Nephron (organoid): Measurements from ENCODE around the gene LATS2.

Experiments used
- H3K27ac Mint-ChIP-seq, 3 experiments: 2 replicates each; pipeline ENCODE4 v1.8.0; 2020; ENCODE audit warnings: mixed read lengths in 3 of 3, mild to moderate bottlenecking in 2 of 3, moderate library complexity in 1 of 3
- H3K27me3 Mint-ChIP-seq: 2 replicates; pipeline ENCODE4 v1.8.0; 2021; ENCODE audit warnings: low read depth, mild to moderate bottlenecking, moderate library complexity, mixed read lengths
- H3K36me3 Mint-ChIP-seq: 2 replicates; pipeline ENCODE4 v1.8.0; 2020; ENCODE audit warnings: low read depth, mixed read lengths
- H3K4me1 Mint-ChIP-seq: 2 replicates; pipeline ENCODE4 v1.8.0; 2020; ENCODE audit warnings: mixed read lengths
- H3K4me3 Mint-ChIP-seq, 3 experiments: 2 replicates each; pipeline ENCODE4 v1.8.0; 2020; ENCODE audit warnings: mild to moderate bottlenecking in 3 of 3, mixed read lengths in 3 of 3, moderate library complexity in 2 of 3
- H3K9me3 Mint-ChIP-seq: 2 replicates; pipeline ENCODE4 v1.8.0; 2020; ENCODE audit warnings: mixed read lengths
- TF ChIP-seq, protein P1 (sequence below), 3 experiments: fragments of 200-600 bp; sonication (generic); IDR thresholded peaks; one replicate each; pipeline ENCODE4 v1.5.0; 2021; ENCODE audit warnings: antibody characterized with exemption in 3 of 3; ENCODE audit not compliant: unreplicated experiment in 3 of 3

The LATS2 gene

DNA sequence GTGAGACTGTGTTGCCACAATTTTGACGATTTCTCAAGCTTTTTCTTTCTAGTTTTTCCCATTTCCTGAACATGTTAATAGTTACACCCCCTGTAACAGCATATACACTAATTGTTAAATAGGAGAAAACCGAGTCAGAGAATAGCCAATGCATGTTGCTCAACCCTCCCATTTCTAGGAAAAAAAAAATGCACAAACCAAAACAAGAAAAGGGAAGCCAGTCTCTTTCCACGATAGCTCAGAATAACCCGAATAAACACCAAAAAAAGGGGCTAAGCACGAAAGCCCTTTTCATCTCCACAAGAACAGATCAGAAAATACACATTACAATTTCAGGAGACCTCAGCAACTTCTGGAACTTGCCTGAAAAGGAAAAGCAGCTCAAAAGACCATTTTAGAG is 16.3 kb downstream of the LATS2 start:
- TF ChIP-seq, protein P1, sequence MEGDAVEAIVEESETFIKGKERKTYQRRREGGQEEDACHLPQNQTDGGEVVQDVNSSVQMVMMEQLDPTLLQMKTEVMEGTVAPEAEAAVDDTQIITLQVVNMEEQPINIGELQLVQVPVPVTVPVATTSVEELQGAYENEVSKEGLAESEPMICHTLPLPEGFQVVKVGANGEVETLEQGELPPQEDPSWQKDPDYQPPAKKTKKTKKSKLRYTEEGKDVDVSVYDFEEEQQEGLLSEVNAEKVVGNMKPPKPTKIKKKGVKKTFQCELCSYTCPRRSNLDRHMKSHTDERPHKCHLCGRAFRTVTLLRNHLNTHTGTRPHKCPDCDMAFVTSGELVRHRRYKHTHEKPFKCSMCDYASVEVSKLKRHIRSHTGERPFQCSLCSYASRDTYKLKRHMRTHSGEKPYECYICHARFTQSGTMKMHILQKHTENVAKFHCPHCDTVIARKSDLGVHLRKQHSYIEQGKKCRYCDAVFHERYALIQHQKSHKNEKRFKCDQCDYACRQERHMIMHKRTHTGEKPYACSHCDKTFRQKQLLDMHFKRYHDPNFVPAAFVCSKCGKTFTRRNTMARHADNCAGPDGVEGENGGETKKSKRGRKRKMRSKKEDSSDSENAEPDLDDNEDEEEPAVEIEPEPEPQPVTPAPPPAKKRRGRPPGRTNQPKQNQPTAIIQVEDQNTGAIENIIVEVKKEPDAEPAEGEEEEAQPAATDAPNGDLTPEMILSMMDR (IDR thresholded peaks at IDR 0.05; ENCODE audit: unreplicated experiment in 3 of 3), result no peak
- H3K9me3 Mint-ChIP-seq, result no peaks in the 10 kb centered on the region
- no peaks in the 10 kb centered on the region for H3K27me3 Mint-ChIP-seq
- peaks cover 22% of the 10 kb centered on the region for H3K36me3 Mint-ChIP-seq
- no peak overlapping the region for H3K4me3 Mint-ChIP-seq
- peaks cover 35% of the 10 kb centered on the region for H3K4me1 Mint-ChIP-seq
- H3K27ac Mint-ChIP-seq, result peak overlapping the region in 1 of 3 experiments; percentile 28

DNA sequence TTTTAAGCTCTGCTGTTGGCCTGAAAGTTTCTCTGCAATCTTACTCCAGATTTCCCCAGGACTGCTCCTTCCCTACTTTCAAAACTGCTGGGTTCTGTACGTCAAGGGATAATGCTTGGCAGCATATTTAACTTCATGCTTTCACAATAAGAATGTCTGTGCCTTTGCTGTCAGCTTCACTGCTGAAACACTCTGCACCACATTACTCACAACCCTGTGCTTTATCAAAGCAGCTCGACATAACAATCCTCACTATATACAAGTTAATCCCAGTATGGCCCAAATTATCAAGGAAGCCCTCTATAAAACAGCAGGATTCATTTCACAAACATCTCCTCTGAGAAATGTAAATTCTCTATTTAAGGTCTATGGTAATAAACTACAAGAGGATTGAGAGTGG is 17.5 kb downstream of the LATS2 start:
- Mint-ChIP-seq H3K27ac (peak overlapping the region; percentile 51 to 63 (median 51)), H3K9me3 (no peaks in the 10 kb centered on the region), H3K27me3 (no peaks in the 10 kb centered on the region), H3K36me3 (peaks cover 28% of the 10 kb centered on the region), H3K4me3 (no peak overlapping the region), H3K4me1 (peaks cover 34% of the 10 kb centered on the region)
- TF ChIP-seq, protein P1 (IDR thresholded peaks at IDR 0.05; ENCODE audit: unreplicated experiment in 3 of 3), result no peak

DNA sequence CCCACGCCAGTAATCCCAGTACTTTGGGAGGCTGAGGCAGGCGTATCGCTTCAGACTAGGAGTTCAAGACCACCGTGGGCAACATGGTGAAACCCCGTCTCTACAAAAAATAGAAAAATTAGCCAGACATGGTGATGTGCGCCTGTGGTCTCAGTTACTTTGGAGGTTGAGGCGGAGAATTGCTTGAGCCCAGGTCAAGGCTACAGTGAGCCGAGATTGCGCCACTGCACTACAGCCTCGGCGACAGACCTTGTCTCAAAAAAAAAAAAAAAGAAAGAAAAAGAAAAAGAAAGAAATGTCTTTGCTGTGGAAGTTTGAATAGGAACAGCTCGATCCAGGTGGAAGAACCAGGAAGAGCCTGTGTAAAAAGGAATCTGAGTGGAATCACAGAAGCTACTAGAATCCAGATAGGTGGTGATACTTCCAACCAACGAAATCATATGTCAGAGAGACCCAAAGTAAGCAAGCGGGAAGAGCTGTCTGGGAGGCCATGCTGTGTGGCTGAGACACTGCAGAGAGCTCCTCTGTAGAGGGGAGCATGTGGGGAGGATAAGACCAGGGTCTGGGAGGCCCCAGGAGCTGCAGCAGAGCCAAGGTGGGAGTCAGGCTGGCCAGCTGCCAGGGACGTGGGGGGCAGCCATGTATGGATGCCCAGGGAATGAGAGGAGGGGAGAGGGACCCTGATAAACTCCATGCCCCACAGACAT is 21.1 kb downstream of the LATS2 start:
- Mint-ChIP-seq H3K36me3 (peaks cover 32% of the 10 kb centered on the region), H3K4me1 (peaks cover 39% of the 10 kb centered on the region), H3K9me3 (no peaks in the 10 kb centered on the region), H3K27ac (peak overlapping the region in 2 of 3 experiments; percentile 16 to 56), H3K27me3 (no peaks in the 10 kb centered on the region), H3K4me3 (no peak overlapping the region)
- TF ChIP-seq, protein P1 (IDR thresholded peaks at IDR 0.05; ENCODE audit: unreplicated experiment in 3 of 3), result no peak

DNA sequence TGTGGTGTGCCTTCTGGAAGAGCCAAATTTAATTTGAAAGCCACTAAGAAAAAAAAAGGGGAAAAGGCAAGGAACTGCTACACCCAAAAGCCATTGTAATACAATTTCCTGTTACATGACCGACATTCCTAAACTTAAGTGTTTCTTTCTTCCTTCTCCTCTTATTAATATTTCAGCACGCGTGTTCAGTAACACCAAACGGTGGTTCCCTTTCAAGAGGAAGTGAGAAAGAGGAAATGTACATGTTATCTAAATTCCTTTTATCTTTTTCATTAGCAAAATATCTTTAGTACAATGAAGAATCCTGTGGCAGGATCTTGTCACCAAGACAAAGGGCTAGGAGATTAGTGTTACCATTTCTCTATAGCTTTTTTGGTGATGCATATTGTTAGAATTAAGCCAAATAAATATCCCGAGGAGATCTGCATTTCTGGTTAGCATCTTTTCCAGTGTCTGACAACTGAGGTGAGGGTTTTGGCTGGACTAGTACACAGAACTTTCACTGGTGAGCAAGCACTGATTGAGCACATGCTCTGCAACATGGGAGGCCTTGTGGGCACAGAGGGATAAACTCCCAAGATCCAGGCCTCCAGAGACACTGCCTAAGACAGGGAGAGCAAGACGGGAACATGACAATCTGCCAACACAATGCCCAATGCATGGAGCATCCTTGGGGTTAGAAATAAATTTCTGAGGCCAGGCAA is 22.1 kb downstream of the LATS2 start:
- H3K27ac Mint-ChIP-seq, result peak overlapping the region in 1 of 3 experiments; percentile 17
- no peaks in the 10 kb centered on the region for H3K27me3 Mint-ChIP-seq
- TF ChIP-seq, protein P1 (IDR thresholded peaks at IDR 0.05; ENCODE audit: unreplicated experiment in 3 of 3), result no peak
- H3K9me3 Mint-ChIP-seq, result no peaks in the 10 kb centered on the region
- peaks cover 44% of the 10 kb centered on the region for H3K4me1 Mint-ChIP-seq
- no peak overlapping the region for H3K4me3 Mint-ChIP-seq
- H3K36me3 Mint-ChIP-seq, result peaks cover 24% of the 10 kb centered on the region

DNA sequence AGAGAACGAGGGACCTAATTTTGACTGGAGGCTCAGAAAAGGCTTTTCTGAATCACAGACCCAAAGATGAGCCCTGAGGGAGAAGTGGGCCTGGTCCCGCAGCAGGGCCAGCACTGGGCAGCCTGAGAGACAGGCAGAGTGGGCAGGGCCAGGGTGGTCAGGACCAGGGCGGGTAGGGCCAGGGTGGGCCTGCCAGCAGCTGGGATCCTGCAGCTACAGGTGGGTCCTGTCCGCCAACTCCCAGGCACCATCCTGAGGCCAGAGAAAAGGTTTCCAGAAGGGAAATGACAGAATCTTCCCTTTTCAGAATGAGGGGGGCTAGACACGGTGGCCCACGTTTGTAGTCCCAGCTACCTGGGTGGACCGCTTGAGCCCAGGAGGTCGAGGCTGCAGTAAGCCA is 23.7 kb downstream of the LATS2 start:
- no peaks in the 10 kb centered on the region for H3K27me3 Mint-ChIP-seq
- peaks cover 16% of the 10 kb centered on the region for H3K36me3 Mint-ChIP-seq
- H3K27ac Mint-ChIP-seq, result no peak overlapping the region
- TF ChIP-seq, protein P1 (IDR thresholded peaks at IDR 0.05; ENCODE audit: unreplicated experiment in 3 of 3), result no peak
- H3K4me1 Mint-ChIP-seq, result peaks cover 48% of the 10 kb centered on the region
- H3K4me3 Mint-ChIP-seq, result no peak overlapping the region
- H3K9me3 Mint-ChIP-seq, result no peaks in the 10 kb centered on the region
